ENCODE results near the gene NEU1. TPM values are rescaled to one million over a fixed set of nuclear protein-coding genes. Genes with fewer than 3 reads are reported as not detected.

The NEU1 gene
- total RNA-seq, 1 experiment from 2014 or later: 44.8 TPM

DNA sequence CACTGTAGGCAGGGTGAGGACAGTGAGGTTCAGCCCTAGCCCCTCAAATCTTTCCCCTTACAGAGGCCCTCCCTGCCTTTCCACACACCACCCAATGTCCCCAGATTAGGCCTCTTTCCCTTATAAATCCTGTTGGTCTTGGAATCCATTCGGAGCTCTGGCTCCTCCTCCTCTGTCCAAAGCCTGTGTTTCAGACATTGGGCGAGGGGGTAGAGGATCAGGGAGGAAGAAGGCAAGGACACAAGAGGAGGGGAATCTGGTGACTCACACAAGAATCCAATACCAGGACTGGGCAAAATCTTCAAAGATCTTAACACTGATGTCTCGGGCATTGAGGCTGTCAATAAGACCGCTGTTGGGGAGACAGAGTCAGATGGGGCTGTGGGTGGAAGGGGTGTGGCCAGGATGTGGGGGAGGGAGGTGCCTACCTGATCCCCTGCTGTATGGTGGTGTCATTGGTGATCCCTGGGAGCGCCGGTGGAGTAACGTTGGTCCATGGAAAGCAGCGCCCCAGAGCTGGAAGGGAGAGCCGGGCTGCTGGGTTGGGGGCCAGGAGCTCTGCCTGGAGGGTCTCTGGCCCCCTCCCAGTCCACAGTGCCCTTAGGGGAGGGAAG is 8.5 kb upstream of the NEU1 start (continued):
- TF ChIP-seq ZBTB21 (CRISPR knock-in tag; IDR thresholded peaks at IDR 0.05; ENCODE audit: borderline replicate concordance): no peak

DNA sequence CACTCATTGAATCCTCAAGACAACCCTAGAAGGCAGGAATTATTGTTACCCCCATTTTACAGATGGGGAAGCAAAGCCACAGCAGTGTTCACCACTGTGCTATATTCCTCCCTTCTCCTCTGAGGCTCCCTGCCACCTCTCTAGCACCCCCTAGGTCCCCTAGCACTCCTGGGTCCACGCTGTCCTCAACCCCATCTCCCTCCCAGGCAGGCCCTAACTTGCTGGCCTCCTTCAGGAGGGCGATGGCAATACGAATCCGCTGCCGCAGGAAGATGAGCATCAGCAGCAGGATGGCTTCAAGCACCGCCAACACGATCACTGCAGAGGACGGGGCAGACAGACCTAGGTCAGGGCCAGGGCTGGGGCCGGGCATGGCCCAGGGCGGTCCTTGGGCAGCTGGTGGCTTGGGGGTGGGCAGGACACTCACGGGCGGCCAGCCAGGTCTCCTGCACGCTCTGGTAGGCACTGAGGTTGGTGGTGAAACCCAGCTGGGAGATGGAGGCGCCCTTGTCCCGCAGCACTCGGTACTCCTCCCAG is 7.8 kb upstream of the NEU1 start:
- Mint-ChIP-seq H3K9me3 (no peaks in the 10 kb centered on the region), H3K4me3 (no peak overlapping the region), H3K27me3 (ENCODE audit: low read depth) (no peaks in the 10 kb centered on the region), H3K4me1 (peaks cover 9% of the 10 kb centered on the region), H3K36me3 (no peaks in the 10 kb centered on the region), H3K27ac (no peak overlapping the region)
- TF ChIP-seq ZNF121 (CRISPR knock-in tag; IDR thresholded peaks at IDR 0.05) (0 out of 2 replicates have a peak, but pooled peaks have one; percentile 79), GTF2I (CRISPR knock-in tag; conservative IDR thresholded peaks at IDR 0.05) (0 out of 2 replicates have a peak, but pooled peaks have one; percentile 33)
- TF ChIP-seq, protein P1, sequence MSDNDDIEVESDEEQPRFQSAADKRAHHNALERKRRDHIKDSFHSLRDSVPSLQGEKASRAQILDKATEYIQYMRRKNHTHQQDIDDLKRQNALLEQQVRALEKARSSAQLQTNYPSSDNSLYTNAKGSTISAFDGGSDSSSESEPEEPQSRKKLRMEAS (CRISPR knock-in tag; IDR thresholded peaks at IDR 0.05): no peak
- TF ChIP-seq, protein P2, sequence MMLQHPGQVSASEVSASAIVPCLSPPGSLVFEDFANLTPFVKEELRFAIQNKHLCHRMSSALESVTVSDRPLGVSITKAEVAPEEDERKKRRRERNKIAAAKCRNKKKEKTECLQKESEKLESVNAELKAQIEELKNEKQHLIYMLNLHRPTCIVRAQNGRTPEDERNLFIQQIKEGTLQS (CRISPR knock-in tag; conservative IDR thresholded peaks at IDR 0.05): no peak
- CTCF ChIA-PET: interaction anchor here (0.7 to 1.7 kb wide), 3 partner anchors 11 to 189 kb away, joined by 3 to 5 read pairs (median 4); partner anchors contain the start of gene LY6G5C
- POLR2A ChIA-PET: no interaction called here
- peak; percentile 29 for DNase-seq (ENCODE audit: low spot score)
- peak; percentile 68 for ATAC-seq

DNA sequence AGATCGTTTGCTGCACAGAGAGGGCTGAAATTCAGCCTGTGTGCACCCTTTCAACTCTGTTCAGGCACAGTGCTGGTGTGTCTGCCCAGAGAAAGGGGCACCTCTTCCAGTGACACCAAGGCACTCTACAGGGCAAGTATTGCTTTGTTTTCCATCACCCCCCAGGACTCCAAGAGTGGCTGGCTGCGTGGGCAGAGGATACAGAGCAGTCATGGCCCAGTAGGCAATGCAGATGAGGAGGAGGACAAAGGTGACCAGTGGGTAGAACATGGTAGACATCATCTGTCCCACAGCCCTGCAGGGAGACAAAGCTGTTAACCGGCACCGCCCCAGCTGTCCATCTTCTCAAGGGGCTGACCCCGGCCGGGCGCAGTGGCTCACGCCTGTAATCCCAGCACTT is 6.7 kb upstream of the NEU1 start:
- no peaks in the 10 kb centered on the region for H3K36me3 Mint-ChIP-seq
- H3K4me3 Mint-ChIP-seq: no peak overlapping the region
- 0 out of 2 replicates have a peak overlapping the region, but pooled peaks have one; percentile 53 for H3K27ac Mint-ChIP-seq
- no peak for DNase-seq (ENCODE audit: low spot score)
- no peaks in the 10 kb centered on the region for H3K9me3 Mint-ChIP-seq
- ChIA-PET CTCF (interaction anchor here (0.8 to 1.2 kb wide), 3 partner anchors 10 to 186 kb away, joined by 3 to 4 read pairs (median 3); partner anchors contain the start of gene SLC44A4), POLR2A (no interaction called here)
- peaks cover 17% of the 10 kb centered on the region for H3K4me1 Mint-ChIP-seq
- no peaks in the 10 kb centered on the region for H3K27me3 Mint-ChIP-seq (ENCODE audit: low read depth)
- ATAC-seq: no peak
- TF ChIP-seq MXD4 (CRISPR knock-in tag; IDR thresholded peaks at IDR 0.05; ENCODE audit: borderline replicate concordance) (no peak), TEAD1 (CRISPR knock-in tag; IDR thresholded peaks at IDR 0.05) (no peak), ELF4 (CRISPR knock-in tag; IDR thresholded peaks at IDR 0.05; ENCODE audit: low read depth) (no peak), NFYB (CRISPR knock-in tag; conservative IDR thresholded peaks at IDR 0.05; ENCODE audit: low read depth) (no peak), NFE2L1 (CRISPR knock-in tag; IDR thresholded peaks at IDR 0.05) (no peak), ZNF138 (CRISPR knock-in tag; conservative IDR thresholded peaks at IDR 0.05) (no peak), JAZF1 (CRISPR knock-in tag; IDR thresholded peaks at IDR 0.05) (no peak), ZNF232 (CRISPR knock-in tag; IDR thresholded peaks at IDR 0.05) (no peak)
- TF ChIP-seq, protein P3, sequence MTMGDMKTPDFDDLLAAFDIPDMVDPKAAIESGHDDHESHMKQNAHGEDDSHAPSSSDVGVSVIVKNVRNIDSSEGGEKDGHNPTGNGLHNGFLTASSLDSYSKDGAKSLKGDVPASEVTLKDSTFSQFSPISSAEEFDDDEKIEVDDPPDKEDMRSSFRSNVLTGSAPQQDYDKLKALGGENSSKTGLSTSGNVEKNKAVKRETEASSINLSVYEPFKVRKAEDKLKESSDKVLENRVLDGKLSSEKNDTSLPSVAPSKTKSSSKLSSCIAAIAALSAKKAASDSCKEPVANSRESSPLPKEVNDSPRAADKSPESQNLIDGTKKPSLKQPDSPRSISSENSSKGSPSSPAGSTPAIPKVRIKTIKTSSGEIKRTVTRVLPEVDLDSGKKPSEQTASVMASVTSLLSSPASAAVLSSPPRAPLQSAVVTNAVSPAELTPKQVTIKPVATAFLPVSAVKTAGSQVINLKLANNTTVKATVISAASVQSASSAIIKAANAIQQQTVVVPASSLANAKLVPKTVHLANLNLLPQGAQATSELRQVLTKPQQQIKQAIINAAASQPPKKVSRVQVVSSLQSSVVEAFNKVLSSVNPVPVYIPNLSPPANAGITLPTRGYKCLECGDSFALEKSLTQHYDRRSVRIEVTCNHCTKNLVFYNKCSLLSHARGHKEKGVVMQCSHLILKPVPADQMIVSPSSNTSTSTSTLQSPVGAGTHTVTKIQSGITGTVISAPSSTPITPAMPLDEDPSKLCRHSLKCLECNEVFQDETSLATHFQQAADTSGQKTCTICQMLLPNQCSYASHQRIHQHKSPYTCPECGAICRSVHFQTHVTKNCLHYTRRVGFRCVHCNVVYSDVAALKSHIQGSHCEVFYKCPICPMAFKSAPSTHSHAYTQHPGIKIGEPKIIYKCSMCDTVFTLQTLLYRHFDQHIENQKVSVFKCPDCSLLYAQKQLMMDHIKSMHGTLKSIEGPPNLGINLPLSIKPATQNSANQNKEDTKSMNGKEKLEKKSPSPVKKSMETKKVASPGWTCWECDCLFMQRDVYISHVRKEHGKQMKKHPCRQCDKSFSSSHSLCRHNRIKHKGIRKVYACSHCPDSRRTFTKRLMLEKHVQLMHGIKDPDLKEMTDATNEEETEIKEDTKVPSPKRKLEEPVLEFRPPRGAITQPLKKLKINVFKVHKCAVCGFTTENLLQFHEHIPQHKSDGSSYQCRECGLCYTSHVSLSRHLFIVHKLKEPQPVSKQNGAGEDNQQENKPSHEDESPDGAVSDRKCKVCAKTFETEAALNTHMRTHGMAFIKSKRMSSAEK (CRISPR knock-in tag; IDR thresholded peaks at IDR 0.05; ENCODE audit: borderline replicate concordance): no peak
- TF ChIP-seq, protein P4, sequence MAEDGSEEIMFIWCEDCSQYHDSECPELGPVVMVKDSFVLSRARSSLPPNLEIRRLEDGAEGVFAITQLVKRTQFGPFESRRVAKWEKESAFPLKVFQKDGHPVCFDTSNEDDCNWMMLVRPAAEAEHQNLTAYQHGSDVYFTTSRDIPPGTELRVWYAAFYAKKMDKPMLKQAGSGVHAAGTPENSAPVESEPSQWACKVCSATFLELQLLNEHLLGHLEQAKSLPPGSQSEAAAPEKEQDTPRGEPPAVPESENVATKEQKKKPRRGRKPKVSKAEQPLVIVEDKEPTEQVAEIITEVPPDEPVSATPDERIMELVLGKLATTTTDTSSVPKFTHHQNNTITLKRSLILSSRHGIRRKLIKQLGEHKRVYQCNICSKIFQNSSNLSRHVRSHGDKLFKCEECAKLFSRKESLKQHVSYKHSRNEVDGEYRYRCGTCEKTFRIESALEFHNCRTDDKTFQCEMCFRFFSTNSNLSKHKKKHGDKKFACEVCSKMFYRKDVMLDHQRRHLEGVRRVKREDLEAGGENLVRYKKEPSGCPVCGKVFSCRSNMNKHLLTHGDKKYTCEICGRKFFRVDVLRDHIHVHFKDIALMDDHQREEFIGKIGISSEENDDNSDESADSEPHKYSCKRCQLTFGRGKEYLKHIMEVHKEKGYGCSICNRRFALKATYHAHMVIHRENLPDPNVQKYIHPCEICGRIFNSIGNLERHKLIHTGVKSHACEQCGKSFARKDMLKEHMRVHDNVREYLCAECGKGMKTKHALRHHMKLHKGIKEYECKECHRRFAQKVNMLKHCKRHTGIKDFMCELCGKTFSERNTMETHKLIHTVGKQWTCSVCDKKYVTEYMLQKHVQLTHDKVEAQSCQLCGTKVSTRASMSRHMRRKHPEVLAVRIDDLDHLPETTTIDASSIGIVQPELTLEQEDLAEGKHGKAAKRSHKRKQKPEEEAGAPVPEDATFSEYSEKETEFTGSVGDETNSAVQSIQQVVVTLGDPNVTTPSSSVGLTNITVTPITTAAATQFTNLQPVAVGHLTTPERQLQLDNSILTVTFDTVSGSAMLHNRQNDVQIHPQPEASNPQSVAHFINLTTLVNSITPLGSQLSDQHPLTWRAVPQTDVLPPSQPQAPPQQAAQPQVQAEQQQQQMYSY (CRISPR knock-in tag; IDR thresholded peaks at IDR 0.05): no peak
- TF ChIP-seq, protein P5, sequence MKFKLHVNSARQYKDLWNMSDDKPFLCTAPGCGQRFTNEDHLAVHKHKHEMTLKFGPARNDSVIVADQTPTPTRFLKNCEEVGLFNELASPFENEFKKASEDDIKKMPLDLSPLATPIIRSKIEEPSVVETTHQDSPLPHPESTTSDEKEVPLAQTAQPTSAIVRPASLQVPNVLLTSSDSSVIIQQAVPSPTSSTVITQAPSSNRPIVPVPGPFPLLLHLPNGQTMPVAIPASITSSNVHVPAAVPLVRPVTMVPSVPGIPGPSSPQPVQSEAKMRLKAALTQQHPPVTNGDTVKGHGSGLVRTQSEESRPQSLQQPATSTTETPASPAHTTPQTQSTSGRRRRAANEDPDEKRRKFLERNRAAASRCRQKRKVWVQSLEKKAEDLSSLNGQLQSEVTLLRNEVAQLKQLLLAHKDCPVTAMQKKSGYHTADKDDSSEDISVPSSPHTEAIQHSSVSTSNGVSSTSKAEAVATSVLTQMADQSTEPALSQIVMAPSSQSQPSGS (CRISPR knock-in tag; IDR thresholded peaks at IDR 0.05; ENCODE audit: borderline replicate concordance, low read depth): no peak
- TF ChIP-seq, protein P6, sequence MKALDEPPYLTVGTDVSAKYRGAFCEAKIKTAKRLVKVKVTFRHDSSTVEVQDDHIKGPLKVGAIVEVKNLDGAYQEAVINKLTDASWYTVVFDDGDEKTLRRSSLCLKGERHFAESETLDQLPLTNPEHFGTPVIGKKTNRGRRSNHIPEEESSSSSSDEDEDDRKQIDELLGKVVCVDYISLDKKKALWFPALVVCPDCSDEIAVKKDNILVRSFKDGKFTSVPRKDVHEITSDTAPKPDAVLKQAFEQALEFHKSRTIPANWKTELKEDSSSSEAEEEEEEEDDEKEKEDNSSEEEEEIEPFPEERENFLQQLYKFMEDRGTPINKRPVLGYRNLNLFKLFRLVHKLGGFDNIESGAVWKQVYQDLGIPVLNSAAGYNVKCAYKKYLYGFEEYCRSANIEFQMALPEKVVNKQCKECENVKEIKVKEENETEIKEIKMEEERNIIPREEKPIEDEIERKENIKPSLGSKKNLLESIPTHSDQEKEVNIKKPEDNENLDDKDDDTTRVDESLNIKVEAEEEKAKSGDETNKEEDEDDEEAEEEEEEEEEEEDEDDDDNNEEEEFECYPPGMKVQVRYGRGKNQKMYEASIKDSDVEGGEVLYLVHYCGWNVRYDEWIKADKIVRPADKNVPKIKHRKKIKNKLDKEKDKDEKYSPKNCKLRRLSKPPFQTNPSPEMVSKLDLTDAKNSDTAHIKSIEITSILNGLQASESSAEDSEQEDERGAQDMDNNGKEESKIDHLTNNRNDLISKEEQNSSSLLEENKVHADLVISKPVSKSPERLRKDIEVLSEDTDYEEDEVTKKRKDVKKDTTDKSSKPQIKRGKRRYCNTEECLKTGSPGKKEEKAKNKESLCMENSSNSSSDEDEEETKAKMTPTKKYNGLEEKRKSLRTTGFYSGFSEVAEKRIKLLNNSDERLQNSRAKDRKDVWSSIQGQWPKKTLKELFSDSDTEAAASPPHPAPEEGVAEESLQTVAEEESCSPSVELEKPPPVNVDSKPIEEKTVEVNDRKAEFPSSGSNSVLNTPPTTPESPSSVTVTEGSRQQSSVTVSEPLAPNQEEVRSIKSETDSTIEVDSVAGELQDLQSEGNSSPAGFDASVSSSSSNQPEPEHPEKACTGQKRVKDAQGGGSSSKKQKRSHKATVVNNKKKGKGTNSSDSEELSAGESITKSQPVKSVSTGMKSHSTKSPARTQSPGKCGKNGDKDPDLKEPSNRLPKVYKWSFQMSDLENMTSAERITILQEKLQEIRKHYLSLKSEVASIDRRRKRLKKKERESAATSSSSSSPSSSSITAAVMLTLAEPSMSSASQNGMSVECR (CRISPR knock-in tag; IDR thresholded peaks at IDR 0.05; ENCODE audit: borderline replicate concordance): no peak
